RWPE2 (cell line): Measurements from ENCODE around the gene SAMD5.

Experiments
- ATAC-seq: fragments of 200-7000 bp; cut with Tn5 transposase; 3 replicates; pipeline ENCODE4 v1.9.1; 2021; ENCODE audit warnings: low read depth
- DNase-seq: peaks from one replicate; pipeline ENCODE4 v3.0.0-alpha.2; 2020; ENCODE audit warnings: low spot score
- H3K27ac ChIP-seq: fragments of 450-650 bp; 2 replicates; pipeline ENCODE4 v1.5.1; 2017; ENCODE audit warnings: mild to moderate bottlenecking; ENCODE audit not compliant: poor library complexity, severe bottlenecking
- H3K27me3 ChIP-seq: fragments of 250-450 bp; sonication (Bioruptor Pico); 2 replicates; pipeline ENCODE4 v1.5.1; 2021; ENCODE audit warnings: mild to moderate bottlenecking, moderate library complexity; ENCODE audit not compliant: insufficient read depth, poor library complexity, severe bottlenecking
- H3K36me3 ChIP-seq: fragments of 250-450 bp; sonication (Bioruptor Pico); 2 replicates; pipeline ENCODE4 v1.5.1; 2020; ENCODE audit warnings: low read depth, mild to moderate bottlenecking, moderate library complexity
- H3K4me1 ChIP-seq: fragments of 250-450 bp; sonication (Bioruptor Pico); 2 replicates; pipeline ENCODE4 v1.5.1; 2021; ENCODE audit warnings: mild to moderate bottlenecking, moderate library complexity; ENCODE audit not compliant: insufficient read depth, poor library complexity, severe bottlenecking
- H3K4me3 ChIP-seq: fragments of 250-450 bp; sonication (Bioruptor Pico); 2 replicates; pipeline ENCODE4 v1.5.1; 2021; ENCODE audit warnings: mild to moderate bottlenecking, moderate library complexity; ENCODE audit not compliant: severe bottlenecking
- H3K9me3 ChIP-seq: fragments of 250-450 bp; sonication (Bioruptor Pico); 2 replicates; pipeline ENCODE4 v1.5.1; 2021; ENCODE audit warnings: mild to moderate bottlenecking, moderate library complexity; ENCODE audit not compliant: severe bottlenecking
- CTCF ChIP-seq: fragments of 450-650 bp; IDR thresholded peaks from one replicate; pipeline ENCODE4 v1.5.1; 2017; ENCODE audit warnings: mild to moderate bottlenecking, moderate library complexity; ENCODE audit not compliant: poor library complexity, severe bottlenecking

Gene SAMD5

DNA sequence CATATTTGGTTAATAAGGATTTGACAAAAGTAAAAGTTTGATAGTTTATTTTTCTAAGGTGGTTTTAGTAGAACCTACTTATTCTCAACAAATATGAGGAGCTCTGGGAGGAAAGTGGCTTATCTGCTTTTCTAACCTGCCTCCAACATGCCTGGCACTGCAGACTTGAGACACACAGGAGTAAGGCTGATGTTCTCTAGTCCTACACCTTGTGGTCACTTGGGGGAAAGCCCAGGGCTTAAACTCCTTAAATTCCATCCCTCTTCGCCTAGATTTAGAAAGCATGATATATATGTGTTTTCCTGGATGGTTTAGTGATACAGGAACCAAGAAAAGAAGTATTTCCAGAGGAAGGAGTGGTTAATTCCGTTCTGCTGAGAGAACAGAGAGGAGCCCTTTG lies 39.9 kb upstream of the SAMD5 start:
- Histone ChIP-seq H3K27me3 (no peaks in the 10 kb centered on the region), H3K9me3 (no peaks in the 10 kb centered on the region), H3K4me1 (no peaks in the 10 kb centered on the region), H3K27ac (no peak overlapping the region), H3K4me3 (no peak overlapping the region), H3K36me3 (no peaks in the 10 kb centered on the region)
- ATAC-seq (no peak), DNase-seq (no peak)
- no peak for TF ChIP-seq CTCF

- Histone ChIP-seq H3K36me3 (no peaks in the 10 kb centered on the region), H3K27me3 (no peaks in the 10 kb centered on the region), H3K9me3 (no peaks in the 10 kb centered on the region), H3K4me3 (no peak overlapping the region), H3K4me1 (no peaks in the 10 kb centered on the region), H3K27ac (no peak overlapping the region)
- no peak for TF ChIP-seq CTCF
- DNase-seq (no peak), ATAC-seq (no peak)
Observed at GRCh38 chr6:147479857-147480256, 28.6 kb upstream of the SAMD5 start.

GRCh38 chr6:147486683-147487082 lies 21.8 kb upstream of the SAMD5 start:
- no peak for ATAC-seq
- no peaks in the 10 kb centered on the region for H3K4me1 ChIP-seq
- no peaks in the 10 kb centered on the region for H3K27me3 ChIP-seq
- H3K4me3 ChIP-seq = no peak overlapping the region
- no peak overlapping the region for H3K27ac ChIP-seq
- H3K9me3 ChIP-seq = no peaks in the 10 kb centered on the region
- DNase-seq = no peak
- H3K36me3 ChIP-seq = no peaks in the 10 kb centered on the region
- no peak for TF ChIP-seq CTCF

DNA sequence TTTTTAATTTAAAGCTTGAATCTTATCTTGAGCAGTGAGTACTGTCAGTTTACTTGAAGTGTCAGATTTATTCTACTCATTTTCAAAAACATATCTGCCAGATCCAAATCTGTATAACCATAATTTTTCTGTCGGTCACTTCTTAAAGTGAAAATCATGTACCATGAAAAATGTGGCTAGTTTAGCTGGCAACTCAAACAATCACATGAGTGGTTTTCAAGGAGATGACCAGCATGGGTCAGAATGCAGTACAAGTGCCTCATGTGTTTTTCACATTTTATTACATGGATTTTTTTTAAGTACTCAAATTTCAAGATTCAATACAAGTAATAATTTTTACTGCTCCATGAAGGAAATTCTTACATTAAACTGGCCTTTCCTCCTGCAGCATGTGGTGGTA lies 11.0 kb upstream of the SAMD5 start:
- Histone ChIP-seq H3K9me3 (peaks cover 3% of the 10 kb centered on the region), H3K27me3 (no peaks in the 10 kb centered on the region), H3K4me1 (no peaks in the 10 kb centered on the region), H3K27ac (no peak overlapping the region), H3K4me3 (no peak overlapping the region), H3K36me3 (no peaks in the 10 kb centered on the region)
- DNase-seq = no peak
- no peak for ATAC-seq
- TF ChIP-seq CTCF = no peak

DNA sequence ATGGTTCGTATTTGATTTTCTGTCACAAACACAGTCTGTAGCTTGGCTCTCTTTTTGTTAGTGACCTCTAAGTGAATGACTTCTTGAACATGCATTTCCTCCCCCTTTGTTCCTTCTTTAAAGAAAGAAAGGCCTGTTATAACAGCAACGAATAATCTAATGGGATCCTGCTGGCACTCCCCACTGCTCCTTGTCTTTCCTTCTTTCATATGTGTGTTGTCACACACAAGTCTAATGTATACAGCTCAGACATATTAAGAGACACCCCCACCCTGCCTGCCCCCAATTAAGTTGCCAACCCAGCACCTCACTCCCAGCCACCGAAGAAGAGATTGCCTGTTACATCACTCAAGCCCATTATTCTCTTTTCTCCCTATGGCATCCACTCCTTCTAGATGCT lies 4.9 kb upstream of the SAMD5 start:
- no peak for TF ChIP-seq CTCF
- H3K4me1 ChIP-seq = no peaks in the 10 kb centered on the region
- H3K27ac ChIP-seq = no peak overlapping the region
- no peak for DNase-seq
- H3K4me3 ChIP-seq = no peak overlapping the region
- peaks cover 11% of the 10 kb centered on the region for H3K27me3 ChIP-seq
- H3K9me3 ChIP-seq = no peaks in the 10 kb centered on the region
- no peaks in the 10 kb centered on the region for H3K36me3 ChIP-seq
- ATAC-seq = no peak
